HFF-Myc (cell line): ENCODE measurements around the gene DNAH17.

ENCODE experiments used
- DNase-seq: peaks from one replicate; pipeline ENCODE4 v3.0.0-alpha.2; 2011; ENCODE audit warnings: low read depth; ENCODE audit errors: extremely low read depth
- H3K4me3 ChIP-seq: replicated peaks from 2 replicates; pipeline ENCODE4 v1.5.1; 2011; ENCODE audit warnings: low read depth, mild to moderate bottlenecking, control low read depth, low read length
- TF ChIP-seq, protein P1 (sequence below): IDR thresholded peaks from 2 replicates; pipeline ENCODE4 v1.5.1; 2012; ENCODE audit warnings: mild to moderate bottlenecking, low read depth, low read length, control low read depth; ENCODE audit errors: missing control alignments

The DNAH17 gene

DNA sequence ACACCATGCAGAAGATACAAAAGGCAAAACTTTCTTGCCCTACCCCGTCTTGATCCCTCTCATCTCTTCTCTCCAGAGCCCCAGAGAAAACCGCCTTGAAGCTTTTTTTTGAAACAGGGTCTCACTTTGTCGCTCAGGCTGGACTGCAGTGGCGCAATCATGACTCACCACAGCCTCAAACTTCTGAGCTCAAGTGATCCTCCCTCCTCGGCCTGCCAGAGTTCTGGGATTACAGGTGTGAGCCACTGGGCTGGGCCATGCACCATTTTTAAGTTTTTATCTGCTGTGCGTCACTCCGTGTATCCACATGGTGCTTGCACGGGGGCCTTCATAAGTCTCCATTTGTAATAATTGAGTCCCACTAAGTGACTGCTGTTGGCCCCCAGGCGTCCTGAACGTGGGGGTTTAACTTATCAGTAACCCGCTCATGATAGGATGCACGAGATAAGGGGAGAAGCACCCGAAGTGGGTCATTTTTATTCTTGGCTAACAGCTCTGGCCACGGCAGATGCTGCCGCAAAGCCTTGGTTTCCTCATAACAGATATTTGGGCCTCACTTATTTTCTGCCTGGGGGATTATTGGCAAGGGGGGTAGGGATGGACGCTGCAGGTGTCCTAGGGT lies 8.6 kb downstream of the DNAH17 start:
- no peak for DNase-seq
- TF ChIP-seq, protein P1, sequence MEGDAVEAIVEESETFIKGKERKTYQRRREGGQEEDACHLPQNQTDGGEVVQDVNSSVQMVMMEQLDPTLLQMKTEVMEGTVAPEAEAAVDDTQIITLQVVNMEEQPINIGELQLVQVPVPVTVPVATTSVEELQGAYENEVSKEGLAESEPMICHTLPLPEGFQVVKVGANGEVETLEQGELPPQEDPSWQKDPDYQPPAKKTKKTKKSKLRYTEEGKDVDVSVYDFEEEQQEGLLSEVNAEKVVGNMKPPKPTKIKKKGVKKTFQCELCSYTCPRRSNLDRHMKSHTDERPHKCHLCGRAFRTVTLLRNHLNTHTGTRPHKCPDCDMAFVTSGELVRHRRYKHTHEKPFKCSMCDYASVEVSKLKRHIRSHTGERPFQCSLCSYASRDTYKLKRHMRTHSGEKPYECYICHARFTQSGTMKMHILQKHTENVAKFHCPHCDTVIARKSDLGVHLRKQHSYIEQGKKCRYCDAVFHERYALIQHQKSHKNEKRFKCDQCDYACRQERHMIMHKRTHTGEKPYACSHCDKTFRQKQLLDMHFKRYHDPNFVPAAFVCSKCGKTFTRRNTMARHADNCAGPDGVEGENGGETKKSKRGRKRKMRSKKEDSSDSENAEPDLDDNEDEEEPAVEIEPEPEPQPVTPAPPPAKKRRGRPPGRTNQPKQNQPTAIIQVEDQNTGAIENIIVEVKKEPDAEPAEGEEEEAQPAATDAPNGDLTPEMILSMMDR: no peak
- no peak overlapping the region for H3K4me3 ChIP-seq

DNA sequence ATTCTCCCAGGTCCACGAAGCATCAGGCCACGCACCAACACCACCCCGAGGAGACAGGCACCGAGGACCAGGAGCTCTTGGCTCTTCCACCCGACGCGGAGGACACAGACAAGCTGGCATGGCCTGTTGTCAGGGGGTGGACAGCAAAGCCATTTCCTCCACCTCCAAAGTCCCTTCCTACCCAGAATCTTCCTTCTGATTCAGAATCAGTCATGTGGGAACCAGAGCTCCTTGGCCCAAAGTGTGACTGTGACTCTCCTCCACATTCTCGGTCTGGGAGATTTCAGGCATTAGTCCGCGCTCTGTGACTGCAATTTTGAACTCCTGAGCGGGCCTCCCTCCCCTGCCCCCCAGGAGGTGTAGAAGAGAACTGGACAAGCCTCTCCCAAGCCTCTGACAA lies 9.2 kb downstream of the DNAH17 start:
- DNase-seq: no peak
- H3K4me3 ChIP-seq: no peak overlapping the region

DNA sequence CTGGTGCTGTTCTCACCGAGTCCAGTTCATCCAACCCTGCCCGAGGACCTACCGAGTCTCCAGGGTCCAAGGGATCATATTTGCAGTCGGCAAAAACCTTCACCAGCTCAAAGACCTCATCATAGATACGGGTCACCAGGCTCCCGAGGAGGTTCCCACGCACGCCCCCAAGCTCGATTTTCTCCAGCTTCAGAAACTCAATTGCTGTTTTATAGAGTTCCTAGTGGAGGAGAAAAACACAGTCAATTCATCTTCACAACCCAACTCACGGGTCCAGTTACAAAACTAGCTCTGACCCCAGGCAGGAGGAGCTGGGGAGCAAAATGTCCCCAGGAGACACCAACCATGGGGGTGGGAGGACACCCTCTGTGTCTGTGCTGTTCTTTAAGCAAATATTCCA lies 10.2 kb downstream of the DNAH17 start:
- TF ChIP-seq, protein P1: no peak
- no peak for DNase-seq
- H3K4me3 ChIP-seq: no peak overlapping the region

More for the DNA sequence above, 9.2 kb downstream of the DNAH17 start:
- TF ChIP-seq, protein P1: no peak

DNA sequence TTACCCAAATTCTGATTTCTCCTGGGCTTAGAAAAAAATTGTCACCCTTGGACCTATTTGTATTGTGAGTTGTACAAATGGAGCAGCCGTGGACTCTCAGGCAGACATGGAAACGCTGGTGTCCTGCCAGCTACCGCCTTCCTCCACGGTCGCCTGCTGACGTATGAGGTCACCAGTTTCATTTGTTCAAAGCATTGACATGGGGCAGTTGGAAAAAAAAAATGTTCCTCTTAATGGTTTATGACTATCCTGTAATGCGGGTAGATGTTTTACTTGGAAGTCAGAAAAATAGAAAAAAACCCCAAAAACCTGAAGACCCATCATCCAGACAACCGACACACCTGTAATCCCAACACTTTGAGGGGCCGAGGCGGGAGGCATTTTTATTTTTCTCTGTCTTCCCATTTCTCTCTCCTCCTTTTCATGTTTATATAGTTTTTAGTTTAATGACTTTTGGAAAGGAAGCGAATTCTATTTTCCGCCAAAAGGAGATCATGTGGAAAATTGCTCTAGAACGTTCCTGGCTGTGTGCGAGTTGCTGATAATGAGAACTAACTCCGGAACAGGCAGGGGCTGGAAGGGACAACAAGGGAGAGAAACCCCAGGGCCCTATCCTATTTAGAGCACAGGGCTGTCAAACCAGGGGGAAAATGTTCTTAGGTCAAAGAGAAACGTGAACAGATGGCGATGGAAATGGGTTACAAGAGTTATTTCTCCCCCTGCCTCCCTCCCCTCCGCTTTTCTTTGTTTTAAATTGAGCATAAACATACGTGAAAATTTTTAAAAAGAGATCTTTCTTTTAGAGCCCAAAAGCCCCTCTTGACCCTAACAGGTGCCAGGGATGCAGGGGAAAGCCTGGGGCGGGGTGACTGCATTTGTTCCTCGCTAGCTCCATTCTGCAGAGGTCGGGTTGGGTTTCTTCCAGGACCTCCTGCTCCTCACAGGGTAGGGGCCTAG lies 13.7 kb downstream of the DNAH17 start:
- TF ChIP-seq, protein P1: no peak
- no peak for DNase-seq
- H3K4me3 ChIP-seq: no peak overlapping the region

DNA sequence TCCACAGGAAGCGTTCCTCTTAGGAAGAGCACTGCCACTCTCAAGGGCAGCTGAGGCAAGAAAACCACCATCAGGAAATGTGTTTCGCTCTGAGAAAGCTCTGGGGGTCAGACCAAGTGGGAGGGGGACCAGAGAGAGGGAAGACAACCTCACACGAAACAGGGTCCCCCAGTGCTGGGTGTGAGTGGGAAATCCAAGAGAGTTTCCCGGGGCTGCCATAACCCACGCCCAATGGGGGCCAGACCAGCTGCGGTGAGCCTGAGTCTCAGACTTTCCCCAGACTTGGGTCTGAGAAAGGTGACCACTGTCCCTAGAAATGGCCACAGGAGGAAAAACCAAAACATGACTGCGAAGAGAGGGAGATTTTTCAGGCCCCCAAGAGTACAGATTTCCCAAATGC lies 14.5 kb downstream of the DNAH17 start:
- TF ChIP-seq, protein P1: no peak
- no peak overlapping the region for H3K4me3 ChIP-seq
- no peak for DNase-seq

DNA sequence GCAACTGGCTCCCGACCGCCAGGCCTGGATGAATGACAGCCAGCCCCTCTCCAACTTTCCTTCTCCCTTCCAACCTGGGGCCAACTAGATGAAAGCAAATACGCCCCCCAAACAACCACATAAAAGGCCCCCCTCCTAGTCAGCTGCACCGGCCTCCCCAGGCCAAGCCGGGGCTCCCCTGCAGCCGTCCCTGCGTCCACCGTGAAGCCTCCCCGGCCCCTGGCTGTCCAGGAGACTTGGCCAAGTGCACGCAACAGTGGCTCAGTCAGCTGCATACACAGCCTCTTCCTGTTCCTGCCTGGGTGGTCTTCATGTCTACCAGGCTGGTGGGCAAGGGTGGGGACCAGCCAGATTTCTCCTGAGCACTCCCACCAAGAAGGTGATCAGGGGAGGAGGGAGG lies 16.0 kb downstream of the DNAH17 start:
- no peak overlapping the region for H3K4me3 ChIP-seq
- DNase-seq: no peak
- TF ChIP-seq, protein P1: no peak
